ENCODE results near the gene KCND3. TPM values are rescaled to one million over a fixed set of nuclear protein-coding genes. Genes with fewer than 3 reads are reported as not detected.

KCND3 gene
- total RNA-seq, 1 donor from 2014 or later = 0.15 TPM

- no peaks in the 10 kb centered on the region for H3K4me1 Mint-ChIP-seq (ENCODE audit: unreplicated experiment)
- no peaks in the 10 kb centered on the region for H3K9me3 Mint-ChIP-seq (ENCODE audit: unreplicated experiment)
- TF ChIP-seq CTCF (IDR thresholded peaks at IDR 0.05; ENCODE audit: unreplicated experiment) = no peak
- no peak overlapping the region for H3K4me3 Mint-ChIP-seq (ENCODE audit: unreplicated experiment)
- H3K27me3 Mint-ChIP-seq (ENCODE audit: unreplicated experiment) = peaks cover 6% of the 10 kb centered on the region
- H3K27ac Mint-ChIP-seq (ENCODE audit: unreplicated experiment) = no peak overlapping the region
- H3K36me3 Mint-ChIP-seq (ENCODE audit: low read depth, unreplicated experiment) = no peaks in the 10 kb centered on the region
- DNase-seq (ENCODE audit: low spot score) = no peak
Measured at GRCh38 chr1:111775966-111776365, 213.5 kb downstream of the KCND3 start.

- DNase-seq (ENCODE audit: low spot score) = no peak
- no peaks in the 10 kb centered on the region for H3K9me3 Mint-ChIP-seq (ENCODE audit: unreplicated experiment)
- no peaks in the 10 kb centered on the region for H3K36me3 Mint-ChIP-seq (ENCODE audit: low read depth, unreplicated experiment)
- no peaks in the 10 kb centered on the region for H3K27me3 Mint-ChIP-seq (ENCODE audit: unreplicated experiment)
- TF ChIP-seq CTCF (IDR thresholded peaks at IDR 0.05; ENCODE audit: unreplicated experiment) = no peak
- no peak overlapping the region for H3K4me3 Mint-ChIP-seq (ENCODE audit: unreplicated experiment)
- no peak overlapping the region for H3K27ac Mint-ChIP-seq (ENCODE audit: unreplicated experiment)
- no peaks in the 10 kb centered on the region for H3K4me1 Mint-ChIP-seq (ENCODE audit: unreplicated experiment)
Measured at GRCh38 chr1:111770916-111771315, 218.6 kb downstream of the KCND3 start.

- Mint-ChIP-seq H3K4me1 (ENCODE audit: unreplicated experiment) (no peaks in the 10 kb centered on the region), H3K9me3 (ENCODE audit: unreplicated experiment) (no peaks in the 10 kb centered on the region), H3K36me3 (ENCODE audit: low read depth, unreplicated experiment) (no peaks in the 10 kb centered on the region), H3K4me3 (ENCODE audit: unreplicated experiment) (no peak overlapping the region), H3K27me3 (ENCODE audit: unreplicated experiment) (no peaks in the 10 kb centered on the region), H3K27ac (ENCODE audit: unreplicated experiment) (no peak overlapping the region)
- DNase-seq (ENCODE audit: low spot score) = no peak
- peak; percentile 73 for TF ChIP-seq CTCF (IDR thresholded peaks at IDR 0.05; ENCODE audit: unreplicated experiment)
Measured at GRCh38 chr1:111769517-111770146, 219.8 kb downstream of the KCND3 start.

- DNase-seq (ENCODE audit: low spot score) = no peak
- Mint-ChIP-seq H3K27ac (ENCODE audit: unreplicated experiment) (no peak overlapping the region), H3K9me3 (ENCODE audit: unreplicated experiment) (no peaks in the 10 kb centered on the region), H3K4me3 (ENCODE audit: unreplicated experiment) (no peak overlapping the region), H3K4me1 (ENCODE audit: unreplicated experiment) (no peaks in the 10 kb centered on the region), H3K27me3 (ENCODE audit: unreplicated experiment) (no peaks in the 10 kb centered on the region), H3K36me3 (ENCODE audit: low read depth, unreplicated experiment) (no peaks in the 10 kb centered on the region)
- TF ChIP-seq CTCF (IDR thresholded peaks at IDR 0.05; ENCODE audit: unreplicated experiment) = no peak
Measured at GRCh38 chr1:111768625-111769024, 220.8 kb downstream of the KCND3 start.

- Mint-ChIP-seq H3K27me3 (ENCODE audit: unreplicated experiment) (no peaks in the 10 kb centered on the region), H3K4me1 (ENCODE audit: unreplicated experiment) (no peaks in the 10 kb centered on the region), H3K27ac (ENCODE audit: unreplicated experiment) (no peak overlapping the region), H3K4me3 (ENCODE audit: unreplicated experiment) (no peak overlapping the region), H3K9me3 (ENCODE audit: unreplicated experiment) (no peaks in the 10 kb centered on the region), H3K36me3 (ENCODE audit: low read depth, unreplicated experiment) (no peaks in the 10 kb centered on the region)
- no peak for DNase-seq (ENCODE audit: low spot score)
- TF ChIP-seq CTCF (IDR thresholded peaks at IDR 0.05; ENCODE audit: unreplicated experiment) = no peak
Measured at GRCh38 chr1:111768023-111768422, 221.4 kb downstream of the KCND3 start.
